Smooth muscle cell of bladder (primary cell): ENCODE data around the gene DISP1. TPM values are rescaled to one million over a fixed set of nuclear protein-coding genes. Genes with fewer than 3 reads are reported as not detected.

Source experiments
- total RNA-seq: library from RNA; depleted of rRNA; stranded (reverse); fragments of >200 nt; gene quantifications from 2 replicates; pipeline ENCODE4 v1.2.3, GENCODE V29; 2014

Gene DISP1
- 3.1 and 3.8 TPM in 2 replicates for total RNA-seq

DNA sequence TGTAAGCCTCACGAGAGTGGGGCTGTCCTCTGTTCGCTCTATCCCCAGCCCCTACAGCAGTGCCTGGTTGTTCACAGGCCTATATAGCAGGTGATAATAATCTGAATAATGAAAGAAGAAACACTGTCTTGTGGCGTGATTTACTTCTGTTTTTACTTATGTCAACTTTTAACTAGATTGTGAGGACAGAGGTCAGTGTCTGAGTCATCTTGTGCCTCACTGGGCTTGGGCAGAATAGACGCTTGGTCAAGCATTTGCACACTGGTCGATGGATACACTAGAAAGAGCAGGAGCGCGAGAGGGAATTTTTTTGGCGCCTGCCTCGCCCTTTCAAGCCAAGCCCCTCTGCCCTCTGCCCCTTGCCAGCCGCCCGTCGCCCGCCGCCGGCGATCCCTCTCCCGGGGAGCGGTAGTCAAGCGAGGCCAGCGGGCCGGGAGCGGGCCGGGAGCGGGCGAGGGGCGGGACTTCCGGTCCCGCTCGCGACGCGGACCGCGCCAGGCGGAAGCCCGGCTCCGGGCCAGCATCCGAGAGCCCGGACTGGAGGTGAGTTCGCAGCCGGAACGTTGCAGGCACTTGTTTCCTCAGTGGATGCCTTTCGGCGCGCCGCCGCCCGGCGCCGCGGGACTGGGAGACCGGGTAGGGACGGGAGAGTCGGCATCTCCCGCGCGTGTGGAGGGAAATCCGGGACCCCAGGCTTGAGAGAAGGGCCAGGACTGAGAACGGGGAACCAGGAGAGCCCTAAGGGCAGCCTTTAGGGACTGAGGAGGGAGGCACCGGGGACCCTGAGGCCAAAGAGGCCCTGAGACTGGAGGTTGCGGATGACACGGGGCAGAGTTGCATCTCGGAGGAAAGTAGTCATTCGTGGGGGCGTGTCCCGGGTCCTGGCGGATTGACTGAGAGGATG, at the start of gene DISP1:
Gene DISP1 (plus strand): TSS at position 504 of the 904 bp plus-strand sequence. CDS start 127,785 bp downstream, outside the sequence.

Other genes with a start within 250 kb of the DISP1 start
- gene TAF1A, start 225.1 kb upstream of the DISP1 start, total RNA-seq: 9.0 and 10.5 TPM in 2 replicates
- gene MIA3, start 196.9 kb upstream of the DISP1 start, total RNA-seq: 55.2 and 67.7 TPM in 2 replicates
- 29.7 and 41.1 TPM in 2 replicates for gene AIDA, start 102.5 kb upstream of the DISP1 start, total RNA-seq
- 34.9 and 36.1 TPM in 2 replicates for gene BROX, start 102.5 kb upstream of the DISP1 start, total RNA-seq
- gene FAM177B, start 77.8 kb upstream of the DISP1 start, total RNA-seq: 0.09 TPM in 1 of 2 replicates, not detected in the other